ENCODE data around the gene SIGLECL1.
"Not testable (repeated sequence)": the region's sequence is repeated elsewhere in the genome, so short reads cannot be mapped to it uniquely, and the experiment has no call there.

Gene SIGLECL1

DNA sequence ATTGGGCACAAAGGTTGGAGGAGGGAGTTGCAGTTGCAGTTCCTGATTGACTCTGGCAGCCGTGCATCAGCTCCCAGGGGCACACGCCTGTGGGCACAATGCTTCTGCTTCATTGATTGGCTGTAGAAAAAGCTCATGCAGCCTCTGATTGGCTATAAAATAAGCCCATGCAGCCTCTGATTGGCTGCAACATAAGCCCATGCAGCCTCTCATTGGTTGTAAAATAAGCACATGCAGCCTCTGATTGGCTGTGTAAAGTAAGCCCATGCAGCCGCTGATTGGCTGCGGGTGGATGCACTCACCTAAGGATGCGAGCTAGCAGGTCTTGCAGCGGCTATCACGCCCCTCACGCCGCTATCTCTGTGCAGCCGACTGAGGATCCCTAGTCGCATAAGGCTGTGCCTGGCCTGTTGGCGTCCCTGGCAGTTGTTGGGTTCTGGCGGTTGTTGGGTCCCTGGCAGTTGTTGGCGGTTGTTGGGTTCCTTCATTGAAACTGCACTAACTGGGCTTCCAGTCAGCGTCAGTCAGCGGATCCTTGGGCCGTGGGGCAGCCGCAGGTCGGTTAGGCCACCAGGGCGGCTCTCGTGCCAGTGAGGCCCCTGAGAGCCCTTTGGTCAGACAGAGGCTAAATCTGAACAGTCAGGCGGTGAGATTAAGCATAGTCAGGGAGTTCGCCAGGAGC lies at the start of gene SIGLECL1:
Gene SIGLECL1, plus strand, starts transcription at position 295 of the 682 bp plus-strand sequence. CDS start 12,993 bp downstream, outside the sequence.
- H3K27me3 ChIP-seq (ENCODE audit: insufficient read depth, low read length), result no peaks in the 10 kb centered on the region
- no peaks in the 10 kb centered on the region for H3K36me3 ChIP-seq (ENCODE audit: insufficient read depth, low read depth, low read length)
- H3K4me1 ChIP-seq (ENCODE audit: insufficient read depth, low read length), result no peaks in the 10 kb centered on the region
- no peak within 1 kb of the TSS for H3K27ac ChIP-seq (ENCODE audit: low read length)
- no peaks in the 10 kb centered on the region for H3K9me3 ChIP-seq (ENCODE audit: insufficient read depth, low read depth, low read length)
- no peak within 1 kb of the TSS for H3K4me3 ChIP-seq (ENCODE audit: low read length)
- no peak within 1 kb of the TSS for H3K9ac ChIP-seq (ENCODE audit: low read depth, low read length)

DNA sequence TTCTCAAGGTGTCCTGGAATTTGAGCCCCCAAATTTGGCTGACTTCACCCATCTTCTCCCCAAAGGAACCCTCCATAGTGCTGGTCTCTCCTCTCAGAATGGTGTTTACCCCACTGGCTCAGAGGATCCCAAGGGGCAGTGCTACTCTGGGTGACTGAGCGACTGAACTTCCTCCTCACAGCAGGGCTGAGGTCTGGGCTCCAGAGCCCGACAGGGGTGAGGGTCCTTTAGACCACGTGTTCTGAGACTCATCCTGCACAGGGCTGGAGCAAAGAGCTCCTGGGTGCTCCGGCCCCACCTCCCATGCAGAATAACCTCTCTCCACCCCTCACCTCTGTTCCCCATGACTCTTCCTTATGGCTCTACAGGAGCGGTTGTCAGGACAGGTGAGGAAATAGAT lies 49.2 kb upstream of the SIGLECL1 start:
- no peaks in the 10 kb centered on the region for H3K36me3 ChIP-seq (ENCODE audit: insufficient read depth, low read depth, low read length)
- no peak overlapping the region for H3K27ac ChIP-seq (ENCODE audit: low read length)
- H3K4me3 ChIP-seq (ENCODE audit: low read length), result no peak overlapping the region
- no peaks in the 10 kb centered on the region for H3K4me1 ChIP-seq (ENCODE audit: insufficient read depth, low read length)
- no peak overlapping the region for H3K9ac ChIP-seq (ENCODE audit: low read depth, low read length)
- H3K9me3 ChIP-seq (ENCODE audit: insufficient read depth, low read depth, low read length), result no peaks in the 10 kb centered on the region
- H3K27me3 ChIP-seq (ENCODE audit: insufficient read depth, low read length), result no peaks in the 10 kb centered on the region; the same call in 1 of the 2 replicates

DNA sequence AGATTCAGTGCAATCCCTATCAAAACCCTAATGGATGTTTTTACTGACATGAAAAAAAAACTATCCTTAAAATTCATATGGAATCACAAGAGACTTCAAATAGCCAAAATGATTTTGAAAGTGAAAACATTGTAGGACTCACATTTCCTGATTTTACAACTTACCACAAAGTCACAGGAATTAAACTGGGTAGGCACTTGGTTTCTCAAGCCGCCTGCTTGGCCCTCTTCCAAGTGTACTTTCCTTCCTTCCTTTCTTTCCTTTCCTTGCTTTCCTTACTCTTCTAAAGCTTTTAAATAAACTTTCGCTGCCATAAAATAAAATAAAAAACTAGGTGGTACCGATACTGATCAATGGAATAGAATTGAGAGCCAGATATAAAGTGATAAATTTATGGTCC lies 47.0 kb upstream of the SIGLECL1 start:
- no peak overlapping the region for H3K27ac ChIP-seq (ENCODE audit: low read length)

DNA sequence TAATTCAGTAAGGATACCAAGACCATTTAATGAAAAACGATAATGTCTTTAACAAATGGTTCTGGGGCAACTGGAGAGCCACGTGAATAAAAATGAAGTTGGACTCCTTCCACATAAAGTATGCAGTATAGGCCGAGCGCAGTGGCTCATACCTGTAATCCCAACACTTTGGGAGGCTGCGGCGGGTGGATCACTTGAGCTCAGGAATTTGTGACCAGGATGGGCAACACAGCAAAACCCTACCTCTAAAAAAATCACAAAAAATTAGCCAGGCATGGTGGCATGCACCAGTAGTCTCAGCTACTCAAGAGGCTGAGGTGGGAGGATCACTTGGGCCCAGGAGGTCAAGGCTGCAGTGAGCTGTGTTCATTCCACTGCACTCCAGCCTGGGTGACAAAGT lies 46.6 kb upstream of the SIGLECL1 start:
- no peak overlapping the region for H3K4me3 ChIP-seq (ENCODE audit: low read length)
- no peak overlapping the region for H3K27ac ChIP-seq (ENCODE audit: low read length)
- no peaks in the 10 kb centered on the region for H3K27me3 ChIP-seq (ENCODE audit: insufficient read depth, low read length)
- no peaks in the 10 kb centered on the region for H3K4me1 ChIP-seq (ENCODE audit: insufficient read depth, low read length)
- H3K9me3 ChIP-seq (ENCODE audit: insufficient read depth, low read depth, low read length), result no peaks in the 10 kb centered on the region
- H3K9ac ChIP-seq (ENCODE audit: low read depth, low read length), result no peak overlapping the region
- H3K36me3 ChIP-seq (ENCODE audit: insufficient read depth, low read depth, low read length), result no peaks in the 10 kb centered on the region

More for the DNA sequence above, 47.0 kb upstream of the SIGLECL1 start:
- Histone ChIP-seq H3K4me1 (ENCODE audit: insufficient read depth, low read length) (no peaks in the 10 kb centered on the region), H3K9me3 (ENCODE audit: insufficient read depth, low read depth, low read length) (no peaks in the 10 kb centered on the region), H3K36me3 (ENCODE audit: insufficient read depth, low read depth, low read length) (no peaks in the 10 kb centered on the region), H3K4me3 (ENCODE audit: low read length) (no peak overlapping the region), H3K27me3 (ENCODE audit: insufficient read depth, low read length) (no peaks in the 10 kb centered on the region; the same call in 1 of the 2 replicates), H3K9ac (ENCODE audit: low read depth, low read length) (no peak overlapping the region)

DNA sequence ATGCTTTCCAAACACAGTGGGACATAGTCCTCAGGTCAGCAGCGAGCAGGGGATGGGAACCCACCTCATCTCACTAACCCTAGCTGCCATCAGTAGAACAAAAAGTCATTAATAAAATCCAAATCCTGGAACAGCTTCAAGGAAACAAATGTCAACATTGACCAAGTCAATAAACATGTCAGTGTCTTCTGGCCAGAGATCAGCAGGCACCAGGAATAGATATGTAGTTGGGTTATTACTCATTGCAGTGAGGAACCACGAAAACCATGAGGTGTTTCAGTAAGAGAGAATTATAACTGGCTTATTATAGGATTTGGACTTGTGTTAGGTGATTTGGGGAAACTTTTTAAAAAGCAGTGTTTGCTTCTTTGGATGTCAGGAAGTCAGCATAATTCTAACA lies 43.1 kb upstream of the SIGLECL1 start:
- Histone ChIP-seq H3K4me1 (ENCODE audit: insufficient read depth, low read length) (no peaks in the 10 kb centered on the region), H3K27me3 (ENCODE audit: insufficient read depth, low read length) (no peaks in the 10 kb centered on the region), H3K36me3 (ENCODE audit: insufficient read depth, low read depth, low read length) (no peaks in the 10 kb centered on the region), H3K9me3 (ENCODE audit: insufficient read depth, low read depth, low read length) (no peaks in the 10 kb centered on the region), H3K9ac (ENCODE audit: low read depth, low read length) (no peak overlapping the region), H3K4me3 (ENCODE audit: low read length) (no peak overlapping the region), H3K27ac (ENCODE audit: low read length) (no peak overlapping the region)

DNA sequence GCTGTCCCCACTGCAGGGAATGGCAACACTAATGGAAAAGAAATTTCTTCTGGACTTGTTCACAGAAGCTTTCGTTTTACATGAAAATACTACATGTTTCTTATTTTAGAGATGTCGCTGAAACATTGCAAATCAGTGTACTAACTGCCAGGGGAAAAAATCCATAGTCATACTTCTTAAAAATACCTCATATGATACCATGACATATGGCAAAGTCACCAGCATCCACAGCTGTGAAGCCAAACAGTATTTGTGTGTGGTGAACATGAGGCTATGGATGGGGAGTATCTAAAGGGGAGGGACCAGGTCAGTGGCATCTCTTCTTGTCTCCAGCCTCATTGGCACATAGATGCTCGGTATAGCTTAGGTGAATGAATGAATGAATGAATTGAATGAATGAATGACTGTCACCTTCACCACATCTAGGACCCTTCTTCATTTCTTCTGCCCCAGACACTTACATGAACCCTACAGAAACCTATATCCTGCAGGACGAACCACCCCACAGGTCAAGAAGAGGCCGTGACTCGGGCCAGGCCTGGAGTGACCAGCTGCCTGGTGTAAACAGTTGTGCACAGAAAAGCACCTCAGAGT lies 40.6 kb upstream of the SIGLECL1 start:
- Histone ChIP-seq H3K36me3 (ENCODE audit: insufficient read depth, low read depth, low read length) (no peaks in the 10 kb centered on the region), H3K27me3 (ENCODE audit: insufficient read depth, low read length) (no peaks in the 10 kb centered on the region), H3K9ac (ENCODE audit: low read depth, low read length) (no peak overlapping the region), H3K9me3 (ENCODE audit: insufficient read depth, low read depth, low read length) (peaks cover 11% of the 10 kb centered on the region), H3K27ac (ENCODE audit: low read length) (no peak overlapping the region), H3K4me3 (ENCODE audit: low read length) (no peak overlapping the region), H3K4me1 (ENCODE audit: insufficient read depth, low read length) (no peaks in the 10 kb centered on the region)

DNA sequence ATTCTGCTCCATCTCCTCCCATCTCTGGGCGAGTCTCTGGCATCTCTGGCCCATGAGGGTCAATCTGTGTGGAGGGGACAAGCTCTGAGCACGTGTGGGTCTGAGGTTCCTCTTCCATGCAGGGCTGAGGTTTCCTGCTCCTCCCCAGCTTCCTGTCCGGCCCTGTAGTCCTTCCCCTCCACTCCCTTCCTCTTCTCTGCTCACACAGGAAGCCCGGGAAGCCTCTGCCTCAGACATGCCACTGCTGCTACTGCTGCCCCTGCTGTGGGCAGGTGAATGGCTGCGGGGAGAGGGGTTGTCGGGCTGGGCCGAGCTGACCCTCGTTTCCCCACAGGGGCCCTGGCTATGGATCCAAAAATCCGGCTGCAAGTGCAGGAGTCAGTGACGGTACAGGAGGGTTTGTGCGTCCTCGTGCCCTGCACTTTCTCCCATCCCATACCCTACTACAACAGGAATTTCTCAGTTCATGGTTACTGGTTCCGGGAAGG lies 40.0 kb upstream of the SIGLECL1 start:
- H3K36me3 ChIP-seq (ENCODE audit: insufficient read depth, low read depth, low read length); H3K9ac ChIP-seq (ENCODE audit: low read depth, low read length); H3K27me3 ChIP-seq (ENCODE audit: insufficient read depth, low read length); H3K4me3 ChIP-seq (ENCODE audit: low read length); H3K27ac ChIP-seq (ENCODE audit: low read length); H3K4me1 ChIP-seq (ENCODE audit: insufficient read depth, low read length): not testable (repeated sequence)
- peaks cover 11% of the 10 kb centered on the region for H3K9me3 ChIP-seq (ENCODE audit: insufficient read depth, low read depth, low read length)

DNA sequence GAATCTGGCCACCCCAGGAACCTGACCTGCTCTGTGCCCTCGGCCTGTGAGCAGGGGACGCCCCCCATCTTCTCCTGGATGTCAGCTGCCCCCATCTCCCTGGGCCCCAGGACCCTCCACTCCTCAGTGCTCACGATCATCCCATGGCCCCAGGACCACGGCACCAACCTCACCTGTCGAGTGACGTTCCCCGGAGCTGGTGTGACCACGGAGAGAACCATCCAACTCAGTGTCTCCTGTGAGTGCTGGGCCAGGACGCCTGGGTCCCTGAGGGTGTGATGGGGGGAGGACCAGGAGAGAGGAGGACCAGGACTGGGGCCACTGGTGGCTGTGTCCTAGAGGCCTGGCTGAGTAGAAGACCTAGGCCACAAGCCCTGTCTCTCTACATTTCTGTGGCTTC lies 39.0 kb upstream of the SIGLECL1 start:
- no peak overlapping the region for H3K9ac ChIP-seq (ENCODE audit: low read depth, low read length)
- no peak overlapping the region for H3K27ac ChIP-seq (ENCODE audit: low read length)
- H3K4me1 ChIP-seq (ENCODE audit: insufficient read depth, low read length), result no peaks in the 10 kb centered on the region
- no peaks in the 10 kb centered on the region for H3K36me3 ChIP-seq (ENCODE audit: insufficient read depth, low read depth, low read length)
- H3K9me3 ChIP-seq (ENCODE audit: insufficient read depth, low read depth, low read length), result peaks cover 11% of the 10 kb centered on the region
- no peak overlapping the region for H3K4me3 ChIP-seq (ENCODE audit: low read length)
- H3K27me3 ChIP-seq (ENCODE audit: insufficient read depth, low read length), result no peaks in the 10 kb centered on the region

DNA sequence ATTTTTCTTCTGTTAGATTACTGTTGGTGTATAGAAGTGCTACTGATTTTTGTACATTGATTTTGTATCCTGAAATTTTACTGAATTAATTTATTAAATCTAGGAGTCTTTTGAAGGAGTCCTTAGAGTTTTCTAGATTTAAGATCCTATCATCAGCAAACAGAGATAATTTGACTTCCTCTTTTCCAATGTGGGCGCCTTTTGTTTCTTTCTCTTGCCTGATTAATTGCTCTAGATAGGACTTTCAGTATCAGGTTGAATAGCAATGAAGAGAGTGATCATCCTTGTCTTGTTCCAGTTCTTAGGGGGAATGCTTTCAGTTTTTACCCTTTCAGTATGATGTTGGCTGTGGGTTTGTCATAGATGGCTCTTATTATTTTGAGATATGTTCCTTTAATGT lies 31.6 kb upstream of the SIGLECL1 start:
- Histone ChIP-seq H3K27me3 (ENCODE audit: insufficient read depth, low read length) (no peaks in the 10 kb centered on the region), H3K27ac (ENCODE audit: low read length) (no peak overlapping the region), H3K9me3 (ENCODE audit: insufficient read depth, low read depth, low read length) (peaks cover 10% of the 10 kb centered on the region), H3K4me3 (ENCODE audit: low read length) (no peak overlapping the region), H3K9ac (ENCODE audit: low read depth, low read length) (no peak overlapping the region), H3K4me1 (ENCODE audit: insufficient read depth, low read length) (no peaks in the 10 kb centered on the region), H3K36me3 (ENCODE audit: insufficient read depth, low read depth, low read length) (no peaks in the 10 kb centered on the region)

DNA sequence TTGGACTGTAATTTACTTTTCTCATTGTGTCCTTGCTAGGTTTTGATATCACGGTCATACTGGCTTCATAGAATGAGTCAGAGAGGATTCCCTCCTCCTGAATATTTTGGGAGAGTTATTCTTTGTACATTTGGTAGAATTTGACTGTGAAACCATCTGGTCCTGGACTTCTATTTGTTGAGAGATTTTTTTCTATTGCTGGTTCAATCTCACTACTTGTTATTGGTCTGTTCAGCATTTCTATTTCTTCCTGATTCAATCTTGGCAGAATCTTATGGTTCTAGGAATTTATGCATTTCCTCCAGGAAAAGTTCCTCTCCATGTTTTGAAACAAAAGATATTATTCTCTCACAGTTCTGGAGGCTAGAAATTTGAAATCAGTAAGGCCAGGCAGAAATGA lies 30.9 kb upstream of the SIGLECL1 start:
- Histone ChIP-seq H3K4me3 (ENCODE audit: low read length) (no peak overlapping the region), H3K27ac (ENCODE audit: low read length) (no peak overlapping the region), H3K36me3 (ENCODE audit: insufficient read depth, low read depth, low read length) (no peaks in the 10 kb centered on the region), H3K9me3 (ENCODE audit: insufficient read depth, low read depth, low read length) (peaks cover 4% of the 10 kb centered on the region), H3K27me3 (ENCODE audit: insufficient read depth, low read length) (no peaks in the 10 kb centered on the region), H3K9ac (ENCODE audit: low read depth, low read length) (no peak overlapping the region), H3K4me1 (ENCODE audit: insufficient read depth, low read length) (no peaks in the 10 kb centered on the region)

DNA sequence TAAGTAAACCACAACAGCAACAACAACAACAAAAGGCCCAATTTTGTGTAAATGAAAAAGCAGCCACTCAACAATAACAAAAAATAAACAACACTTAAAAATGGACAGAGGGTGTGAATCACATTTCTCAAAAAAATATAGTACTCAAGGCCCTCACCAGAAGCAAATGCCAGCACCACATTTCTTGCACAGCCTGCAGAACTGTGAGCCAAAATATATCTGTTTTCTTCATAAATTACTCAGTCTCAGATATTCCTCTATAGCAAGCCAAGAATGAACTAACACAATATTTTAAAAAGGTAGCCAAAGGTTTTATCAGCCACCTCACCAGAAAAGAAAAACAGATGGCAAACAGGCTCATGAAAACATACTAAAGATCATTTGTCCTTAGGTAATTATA lies 29.9 kb upstream of the SIGLECL1 start:
- Histone ChIP-seq H3K9ac (ENCODE audit: low read depth, low read length) (no peak overlapping the region), H3K4me1 (ENCODE audit: insufficient read depth, low read length) (no peaks in the 10 kb centered on the region), H3K36me3 (ENCODE audit: insufficient read depth, low read depth, low read length) (no peaks in the 10 kb centered on the region), H3K27me3 (ENCODE audit: insufficient read depth, low read length) (no peaks in the 10 kb centered on the region), H3K27ac (ENCODE audit: low read length) (no peak overlapping the region), H3K4me3 (ENCODE audit: low read length) (no peak overlapping the region), H3K9me3 (ENCODE audit: insufficient read depth, low read depth, low read length) (no peaks in the 10 kb centered on the region; the same call in 1 of the 2 replicates)

DNA sequence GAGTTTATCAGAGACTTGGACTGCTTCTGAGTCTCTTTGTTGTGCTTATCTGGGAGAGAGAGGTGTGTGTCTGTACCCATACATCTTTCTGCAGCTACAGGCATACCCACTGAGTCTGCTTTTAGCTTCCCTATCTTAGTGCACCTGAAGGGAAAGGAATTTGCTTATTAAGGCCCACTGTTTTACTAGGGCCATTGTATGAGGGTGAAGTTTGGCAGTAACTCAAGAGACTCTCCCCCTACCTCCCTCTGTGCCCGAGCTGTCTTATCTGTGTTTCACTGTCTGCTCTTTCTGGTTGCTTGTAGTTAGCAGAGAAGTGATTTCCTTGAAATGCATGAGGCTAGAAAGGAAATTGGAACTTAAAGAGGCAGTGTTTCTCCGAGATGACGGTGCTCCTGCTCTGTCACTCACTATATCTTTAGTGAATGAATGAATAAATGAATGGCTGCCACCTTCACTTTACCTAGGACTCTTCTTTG lies 26.7 kb upstream of the SIGLECL1 start:
- Histone ChIP-seq H3K4me3 (ENCODE audit: low read length) (no peak overlapping the region), H3K9ac (ENCODE audit: low read depth, low read length) (no peak overlapping the region), H3K36me3 (ENCODE audit: insufficient read depth, low read depth, low read length) (no peaks in the 10 kb centered on the region), H3K4me1 (ENCODE audit: insufficient read depth, low read length) (no peaks in the 10 kb centered on the region), H3K9me3 (ENCODE audit: insufficient read depth, low read depth, low read length) (no peaks in the 10 kb centered on the region), H3K27me3 (ENCODE audit: insufficient read depth, low read length) (no peaks in the 10 kb centered on the region), H3K27ac (ENCODE audit: low read length) (no peak overlapping the region)

Measured in iPS-20b (cell line).